Mesothelial cell of epicardium (in vitro differentiated cells): Measurements from ENCODE around the gene EXD2. TPM values are rescaled to one million over a fixed set of nuclear protein-coding genes. Genes with fewer than 3 reads are reported as not detected.
"Not testable (repeated sequence)": the region's sequence is repeated elsewhere in the genome, so short reads cannot be mapped to it uniquely, and the experiment has no call there.

Experiments
- DNase-seq, 2 experiments: peaks; one replicate each; pipeline ENCODE4 v3.0.0; 2021; ENCODE audit warnings: low spot score in 2 of 2; ENCODE audit not compliant: unreplicated experiment in 2 of 2
- H3K27ac Mint-ChIP-seq: 2 replicates; pipeline ENCODE4 v1.8.0; 2021; ENCODE audit warnings: mixed read lengths
- H3K27me3 Mint-ChIP-seq: 2 replicates; pipeline ENCODE4 v1.8.0; 2021; ENCODE audit warnings: low read depth, mixed read lengths
- H3K36me3 Mint-ChIP-seq: 2 replicates; pipeline ENCODE4 v1.8.0; 2021; ENCODE audit warnings: mixed read lengths
- H3K4me1 Mint-ChIP-seq: 2 replicates; pipeline ENCODE4 v1.8.0; 2021; ENCODE audit warnings: mixed read lengths
- H3K4me3 Mint-ChIP-seq: 2 replicates; pipeline ENCODE4 v1.8.0; 2021; ENCODE audit warnings: mild to moderate bottlenecking, moderate library complexity, mixed read lengths
- H3K9me3 Mint-ChIP-seq: 2 replicates; pipeline ENCODE4 v1.8.0; 2021; ENCODE audit warnings: mixed read lengths
- total RNA-seq: library from RNA; stranded (reverse); gene quantifications from 3 replicates; pipeline ENCODE4 v1.2.1, GENCODE V29; 2021
- TF ChIP-seq, protein P1 (sequence below): fragments of 200-600 bp; sonication (generic); IDR thresholded peaks from one replicate; pipeline ENCODE4 v1.5.0; 2021; ENCODE audit warnings: antibody characterized with exemption; ENCODE audit not compliant: unreplicated experiment

Gene EXD2
- total RNA-seq, 1 donor from 2014 or later, result 30.6 TPM

DNA sequence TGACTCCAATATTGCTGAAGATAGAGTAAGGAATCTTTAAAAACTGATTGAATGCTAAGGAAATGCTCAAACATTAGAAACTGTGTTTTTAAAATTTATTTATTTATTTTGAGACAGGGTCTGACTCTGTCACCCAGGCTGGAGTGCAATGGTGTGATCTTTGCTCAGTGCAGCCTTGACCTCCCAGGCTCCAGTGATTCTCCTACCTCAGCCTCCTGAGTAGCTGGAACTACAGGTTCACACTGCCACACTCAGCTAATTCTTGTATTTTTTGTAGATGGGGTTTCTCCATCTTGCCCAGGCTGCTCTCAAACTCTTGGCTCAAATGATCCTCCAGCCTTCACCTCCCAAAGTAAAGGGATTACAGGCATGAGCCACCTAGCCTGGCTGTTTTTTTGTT lies 35.1 kb upstream of the EXD2 start:
- Mint-ChIP-seq H3K4me3 (no peak overlapping the region), H3K9me3 (no peaks in the 10 kb centered on the region), H3K36me3 (no peaks in the 10 kb centered on the region), H3K4me1 (peaks cover 5% of the 10 kb centered on the region), H3K27ac (no peak overlapping the region), H3K27me3 (peaks cover 6% of the 10 kb centered on the region)
- DNase-seq, result no peak
- TF ChIP-seq, protein P1, sequence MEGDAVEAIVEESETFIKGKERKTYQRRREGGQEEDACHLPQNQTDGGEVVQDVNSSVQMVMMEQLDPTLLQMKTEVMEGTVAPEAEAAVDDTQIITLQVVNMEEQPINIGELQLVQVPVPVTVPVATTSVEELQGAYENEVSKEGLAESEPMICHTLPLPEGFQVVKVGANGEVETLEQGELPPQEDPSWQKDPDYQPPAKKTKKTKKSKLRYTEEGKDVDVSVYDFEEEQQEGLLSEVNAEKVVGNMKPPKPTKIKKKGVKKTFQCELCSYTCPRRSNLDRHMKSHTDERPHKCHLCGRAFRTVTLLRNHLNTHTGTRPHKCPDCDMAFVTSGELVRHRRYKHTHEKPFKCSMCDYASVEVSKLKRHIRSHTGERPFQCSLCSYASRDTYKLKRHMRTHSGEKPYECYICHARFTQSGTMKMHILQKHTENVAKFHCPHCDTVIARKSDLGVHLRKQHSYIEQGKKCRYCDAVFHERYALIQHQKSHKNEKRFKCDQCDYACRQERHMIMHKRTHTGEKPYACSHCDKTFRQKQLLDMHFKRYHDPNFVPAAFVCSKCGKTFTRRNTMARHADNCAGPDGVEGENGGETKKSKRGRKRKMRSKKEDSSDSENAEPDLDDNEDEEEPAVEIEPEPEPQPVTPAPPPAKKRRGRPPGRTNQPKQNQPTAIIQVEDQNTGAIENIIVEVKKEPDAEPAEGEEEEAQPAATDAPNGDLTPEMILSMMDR, result no peak

DNA sequence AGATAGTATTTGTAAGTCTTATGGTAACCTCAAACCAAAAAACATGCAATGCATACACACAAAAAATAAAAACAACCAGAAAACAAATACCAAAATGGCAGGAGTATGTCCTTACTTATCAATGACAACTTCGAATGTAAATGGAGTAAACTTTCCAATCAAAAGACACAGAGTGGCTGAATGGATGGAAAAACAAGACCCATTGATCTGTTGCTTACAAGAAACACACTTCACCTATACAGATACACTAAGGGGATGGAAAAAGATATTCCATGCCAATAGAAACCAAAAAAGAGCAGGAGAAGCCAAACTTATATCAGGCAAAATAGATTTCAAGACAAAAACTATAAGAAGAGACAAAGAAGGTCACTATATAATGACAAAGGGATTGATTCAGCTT lies 29.7 kb upstream of the EXD2 start:
- H3K9me3 Mint-ChIP-seq, result peaks cover 39% of the 10 kb centered on the region
- no peak overlapping the region for H3K4me3 Mint-ChIP-seq
- no peak for DNase-seq
- no peak overlapping the region for H3K27ac Mint-ChIP-seq
- H3K27me3 Mint-ChIP-seq, result peaks cover 8% of the 10 kb centered on the region
- peaks cover 2% of the 10 kb centered on the region for H3K36me3 Mint-ChIP-seq
- H3K4me1 Mint-ChIP-seq, result no peaks in the 10 kb centered on the region
- TF ChIP-seq, protein P1, result no peak

DNA sequence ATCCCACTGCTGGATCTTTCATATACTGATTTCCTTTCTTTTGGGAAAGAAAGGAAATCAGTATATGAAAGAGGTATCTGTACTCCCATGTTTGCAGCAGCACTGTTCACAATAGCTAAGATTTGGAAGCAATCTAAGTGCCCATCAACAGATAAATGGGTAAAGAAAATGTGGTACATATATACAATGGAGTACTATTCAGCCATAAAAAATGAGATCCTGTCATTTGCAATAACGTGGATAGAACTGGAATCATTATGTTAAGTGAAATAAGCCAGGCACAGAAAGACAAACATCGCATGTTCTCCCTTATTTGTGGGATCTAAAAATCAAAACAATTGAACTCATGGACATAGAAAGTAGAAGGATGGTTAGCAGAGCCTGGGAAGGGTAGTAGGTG lies 25.5 kb upstream of the EXD2 start:
- not testable (repeated sequence) for H3K27me3 Mint-ChIP-seq, DNase-seq, H3K4me1 Mint-ChIP-seq, H3K4me3 Mint-ChIP-seq, H3K36me3 Mint-ChIP-seq, H3K27ac Mint-ChIP-seq
- peaks cover 39% of the 10 kb centered on the region for H3K9me3 Mint-ChIP-seq

DNA sequence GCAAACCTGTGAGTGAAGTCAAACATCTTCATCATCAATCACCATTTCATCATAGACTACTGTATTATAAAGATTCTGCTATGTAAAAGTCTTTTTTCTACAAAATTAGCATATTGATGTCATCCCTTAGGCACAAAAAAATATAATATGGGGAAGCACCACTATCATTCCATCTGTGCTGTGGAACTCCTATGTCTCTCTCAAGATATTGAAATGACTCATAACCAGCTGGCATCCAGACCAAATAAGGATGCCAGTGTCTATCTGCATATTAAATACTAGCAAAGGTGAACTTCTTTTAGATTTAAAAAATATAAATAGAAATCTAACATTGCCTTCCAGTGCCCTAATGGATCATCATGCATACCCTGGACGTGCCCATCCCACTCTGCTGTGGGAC lies 20.5 kb upstream of the EXD2 start:
- Mint-ChIP-seq H3K4me1 (no peaks in the 10 kb centered on the region), H3K4me3 (no peak overlapping the region), H3K36me3 (no peaks in the 10 kb centered on the region), H3K27me3 (peaks cover 15% of the 10 kb centered on the region), H3K9me3 (peaks cover under 1% of the 10 kb centered on the region), H3K27ac (no peak overlapping the region)
- TF ChIP-seq, protein P1, result no peak
- no peak for DNase-seq

DNA sequence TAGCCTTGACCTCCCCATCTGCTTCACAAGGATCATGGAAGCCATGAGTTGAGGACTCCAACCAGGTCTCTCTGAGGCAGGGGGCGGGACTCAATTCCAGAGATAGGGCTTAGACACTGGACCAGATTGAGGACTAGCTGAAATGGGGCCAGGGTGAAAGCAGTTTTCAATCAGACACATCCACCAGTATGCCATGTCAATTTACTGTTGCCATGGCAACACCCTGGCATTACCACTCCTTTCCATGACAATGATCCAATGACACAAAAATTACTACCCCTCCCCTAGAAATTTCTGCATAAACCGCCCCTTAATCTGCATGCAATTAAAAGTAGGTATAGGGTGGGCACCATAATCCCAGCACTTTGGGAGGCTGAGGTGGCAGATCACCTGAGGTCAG lies 19.7 kb upstream of the EXD2 start:
- H3K36me3 Mint-ChIP-seq, result no peaks in the 10 kb centered on the region
- H3K4me1 Mint-ChIP-seq, result no peaks in the 10 kb centered on the region
- H3K4me3 Mint-ChIP-seq, result no peak overlapping the region
- TF ChIP-seq, protein P1, result no peak
- peaks cover 22% of the 10 kb centered on the region for H3K27me3 Mint-ChIP-seq
- H3K27ac Mint-ChIP-seq, result no peak overlapping the region
- no peak for DNase-seq
- H3K9me3 Mint-ChIP-seq, result no peaks in the 10 kb centered on the region

DNA sequence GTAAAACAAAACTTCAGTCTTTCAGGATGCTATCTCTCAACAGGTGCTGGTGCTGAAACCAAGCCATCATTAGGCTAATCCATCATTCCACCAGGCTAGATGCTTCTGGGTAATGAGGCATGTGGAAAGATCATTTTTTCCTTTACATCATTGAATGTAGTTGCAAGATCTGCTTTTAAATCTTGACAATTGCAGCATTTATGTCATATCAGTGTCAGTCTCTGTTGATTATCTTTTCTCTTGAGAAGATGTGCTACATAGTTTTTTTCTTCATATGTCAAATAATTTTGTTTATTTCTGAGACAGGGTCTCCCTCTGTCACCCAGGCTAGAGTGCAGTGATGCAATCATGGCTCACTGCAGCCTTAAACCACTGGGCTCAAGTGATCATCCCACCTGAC lies 16.2 kb upstream of the EXD2 start:
- H3K36me3 Mint-ChIP-seq, result no peaks in the 10 kb centered on the region
- no peak for DNase-seq
- no peaks in the 10 kb centered on the region for H3K9me3 Mint-ChIP-seq
- no peaks in the 10 kb centered on the region for H3K4me1 Mint-ChIP-seq
- H3K4me3 Mint-ChIP-seq, result no peak overlapping the region
- H3K27ac Mint-ChIP-seq, result no peak overlapping the region
- TF ChIP-seq, protein P1, result no peak
- H3K27me3 Mint-ChIP-seq, result peaks cover 22% of the 10 kb centered on the region
